HepG2 (cell line): ENCODE data around the gene KLHL18. TPM values are rescaled to one million over a fixed set of nuclear protein-coding genes. Genes with fewer than 3 reads are reported as not detected.
A peak's percentile ranks its signal among the peaks of the same experiment; 100 is the strongest.

Source experiments
- ATAC-seq: fragments of 200-7000 bp; cut with Tn5 transposase; 3 replicates; pipeline ENCODE4 v1.9.1; 2020; ENCODE audit warnings: mild to moderate bottlenecking, moderate library complexity
- BruUV-seq: library from RNA; stranded (reverse); fragments of 400-500 nt; replicated peaks from 2 replicates; lab custom pipeline; 2021; lab: Mats Ljungman, UMichigan
- CTCF ChIA-PET: fragments of 300-600 bp; formaldehyde crosslinking; extraction: SDS; loops from one replicate; lab custom pipeline; 2021; ENCODE audit warnings: low total read pairs, inconsistent platforms, low intra/inter-chr PET ratio; lab: Yijun Ruan, JAX
- POLR2A ChIA-PET: fragments of 350-600 bp; sonication (Branson Sonifier 250); formaldehyde crosslinking; loops from one replicate; lab custom pipeline; 2020; ENCODE audit warnings: antibody characterized with exemption, inconsistent platforms; lab: Yijun Ruan, JAX
- DNase-seq: peaks from one replicate; pipeline ENCODE4 v3.0.0-alpha.2; 2015; ENCODE audit warnings: low spot score
- FAIRE-seq: peaks from 3 replicates; lab custom pipeline; 2011; peaks lifted over from hg19 to GRCh38; lab: Jason Lieb, UNC
- H2AFZ ChIP-seq: one replicate; pipeline ENCODE4 v1.6.1; 2011; ENCODE audit warnings: low read length, inconsistent platforms
- H3K27ac ChIP-seq: fragments of 300-600 bp; 3 replicates; pipeline ENCODE4 v1.8.0; 2011; ENCODE audit warnings: mixed run types, mild to moderate bottlenecking, mixed read lengths, low read length, inconsistent platforms; ENCODE audit not compliant: insufficient read depth; ENCODE audit errors: extremely low read length
- H3K27me3 ChIP-seq, 2 experiments: fragments of 200-600 bp in 1 of 2; 2 replicates in 1 of 2; 3 replicates in 1 of 2; pipeline versions ENCODE4 v1.6.0 to v1.8.0; 2011; ENCODE audit warnings: low read length in 2 of 2, mild to moderate bottlenecking in 2 of 2, moderate library complexity in 2 of 2, inconsistent platforms in 1 of 2; ENCODE audit not compliant: insufficient read depth in 2 of 2, control insufficient read depth in 1 of 2
- H3K36me3 ChIP-seq, 2 experiments: fragments of 200-600 bp in 1 of 2; replicated peaks in 1 of 2; 2 replicates in 1 of 2; 3 replicates in 1 of 2; pipeline versions ENCODE4 v1.5.1 to v1.8.0; 2011; ENCODE audit warnings: low read length in 2 of 2, inconsistent platforms in 1 of 2; ENCODE audit not compliant: insufficient read depth in 2 of 2, control insufficient read depth in 1 of 2
- H3K4me1 ChIP-seq: 2 replicates; pipeline ENCODE4 v1.5.1; 2012; ENCODE audit warnings: low read length, inconsistent platforms; ENCODE audit not compliant: insufficient read depth
- H3K4me2 ChIP-seq: 2 replicates; pipeline ENCODE4 v1.6.0; 2011; ENCODE audit warnings: low read depth, low read length, inconsistent platforms
- H3K4me3 ChIP-seq, 3 experiments: fragments of 200-600 bp in 1 of 3; sonication (generic), shearing (Covaris generic) in 1 of 3; replicated peaks in 1 of 3; 2 replicates each; pipeline ENCODE4 v1.5.1; 2011 to 2016; ENCODE audit warnings: low read length in 3 of 3, inconsistent platforms in 2 of 3, low read depth in 2 of 3, mild to moderate bottlenecking in 2 of 3, control low read depth in 1 of 3, mixed read lengths in 1 of 3; ENCODE audit not compliant: insufficient read depth in 1 of 3
- H3K79me2 ChIP-seq: one replicate; pipeline ENCODE4 v1.6.1; 2011; ENCODE audit warnings: low read length, inconsistent platforms; ENCODE audit not compliant: insufficient read depth
- H3K9ac ChIP-seq: 2 replicates; pipeline ENCODE4 v1.6.0; 2011; ENCODE audit warnings: mild to moderate bottlenecking, low read depth, low read length, inconsistent platforms; ENCODE audit not compliant: insufficient read depth
- H3K9me3 ChIP-seq: 2 replicates; pipeline ENCODE4 v1.5.1; 2012; ENCODE audit warnings: mild to moderate bottlenecking, low read length
- H4K20me1 ChIP-seq: 2 replicates; pipeline ENCODE4 v1.6.0; 2011; ENCODE audit warnings: inconsistent platforms, mild to moderate bottlenecking, low read length, moderate library complexity; ENCODE audit not compliant: insufficient read depth
- ATF1 ChIP-seq: IDR thresholded peaks from 2 replicates; pipeline ENCODE4 v1.6.1; 2016; ENCODE audit warnings: mild to moderate bottlenecking, control low read depth
- BATF2 ChIP-seq: sonication (generic); formaldehyde crosslinking; IDR thresholded peaks from 2 replicates; pipeline ENCODE4 v1.8.0; 2022; ENCODE audit warnings: mild to moderate bottlenecking, missing genetic modification reagents, moderate library complexity
- BCL6 ChIP-seq: IDR thresholded peaks from 2 replicates; pipeline ENCODE4 v1.6.1; 2016; ENCODE audit warnings: missing genetic modification reagents, missing compliant biosample characterization
- FOXA1 ChIP-seq, 2 experiments: fragments of 450-650 bp in 1 of 2; sonication (generic) in 1 of 2; formaldehyde crosslinking in 1 of 2; IDR thresholded peaks; 2 replicates each; pipeline versions ENCODE4 v1.4.0 to v1.6.1; 2016 to 2020; ENCODE audit warnings: missing genetic modification reagents in 1 of 2
- FOXK1 ChIP-seq: sonication (generic); formaldehyde crosslinking; IDR thresholded peaks from 2 replicates; pipeline ENCODE4 v1.4.0; 2020; ENCODE audit warnings: low read depth, missing genetic modification reagents, borderline replicate concordance
- HOMEZ ChIP-seq: IDR thresholded peaks from 2 replicates; pipeline ENCODE4 v1.6.1; 2016; ENCODE audit warnings: low read depth
- PBX3 ChIP-seq: sonication (generic); formaldehyde crosslinking; IDR thresholded peaks from 2 replicates; pipeline ENCODE4 v1.8.1; 2023; ENCODE audit warnings: missing genetic modification reagents, inconsistent platforms, borderline replicate concordance
- REPIN1 ChIP-seq: sonication (generic); formaldehyde crosslinking; IDR thresholded peaks from 2 replicates; pipeline ENCODE4 v1.8.0; 2022; ENCODE audit warnings: missing genetic modification reagents, low read depth, mild to moderate bottlenecking, borderline replicate concordance
- SAP130 ChIP-seq: IDR thresholded peaks from 2 replicates; pipeline ENCODE4 v1.6.1; 2016; ENCODE audit warnings: low read depth
- SMC3 ChIP-seq: IDR thresholded peaks from 2 replicates; pipeline ENCODE4 v1.6.1; 2011; ENCODE audit warnings: low read length, improper control_type of control experiment
- STAG1 ChIP-seq: sonication (generic); formaldehyde crosslinking; IDR thresholded peaks from 2 replicates; pipeline ENCODE4 v1.4.0; 2020; ENCODE audit warnings: missing genetic modification reagents
- ZNF678 ChIP-seq: sonication (generic); formaldehyde crosslinking; IDR thresholded peaks from 2 replicates; pipeline ENCODE4 v1.4.0; 2020; ENCODE audit warnings: mild to moderate bottlenecking, missing genetic modification reagents
- ZSCAN31 ChIP-seq: sonication (generic); formaldehyde crosslinking; IDR thresholded peaks from 2 replicates; pipeline ENCODE4 v1.5.0; 2020; ENCODE audit warnings: low read depth, mild to moderate bottlenecking, missing genetic modification reagents
- WGBS: methylation state at CpG from one replicate; pipeline ENCODE4 v1.1.6; 2017; ENCODE audit warnings: low lambda C conversion rate; 5-methylcytosine and 5-hydroxymethylcytosine counted together
- in situ Hi-C: cut with HindIII; loops from 2 replicates; pipeline ENCODE4 v1.10.0; 2017; ENCODE audit warnings: low pct_unique_long_range_greater_than_20kb; ENCODE audit not compliant: extremely low pct_ligation_motif_present
- intact Hi-C: fragments of 100-400 bp; cut with micrococcal nuclease; formaldehyde crosslinking; loops from one replicate; pipeline ENCODE4 v1.10.0; 2022; ENCODE audit not compliant: unreplicated experiment
- polyA plus RNA-seq, 8 experiments: library from polyadenylated mRNA; depleted of rRNA in 3 of 8; stranded (reverse) in 7 of 8; unstranded in 1 of 8; fragments of >200 nt; fragmentation: Illumina TruSeq in 4 of 8; extraction: Trizol in 4 of 8; gene quantifications; 2 replicates each; pipeline versions ENCODE4 v1.2.1 to v1.2.3, GENCODE V29; 2011 to 2016; ENCODE audit warnings: low read depth in 4 of 8, missing spikeins in 1 of 8, mixed read lengths in 1 of 8; ENCODE audit not compliant: insufficient read depth in 1 of 8
- total RNA-seq, 5 experiments: library from RNA; depleted of rRNA; stranded (reverse); fragments of >200 nt; fragmentation: Illumina TruSeq; extraction: Trizol; gene quantifications; 2 replicates each; pipeline ENCODE4 v1.2.3, GENCODE V29; 2016; ENCODE audit warnings: low read depth in 1 of 5
- TF ChIP-seq, protein P1 (sequence below): sonication (generic); formaldehyde crosslinking; IDR thresholded peaks from 2 replicates; pipeline ENCODE4 v1.4.0; 2020; ENCODE audit warnings: missing genetic modification reagents
- TF ChIP-seq, protein P2 (sequence below): sonication (generic); formaldehyde crosslinking; IDR thresholded peaks from 2 replicates; pipeline ENCODE4 v1.5.0; 2020; ENCODE audit warnings: mild to moderate bottlenecking, missing genetic modification reagents, moderate library complexity

Gene KLHL18
- total and polyA plus RNA-seq, 2 of the 13 experiments (the other 11 are each of a cell fraction or from before 2014, with no cell fraction given): 17.5 to 18.8 TPM

DNA sequence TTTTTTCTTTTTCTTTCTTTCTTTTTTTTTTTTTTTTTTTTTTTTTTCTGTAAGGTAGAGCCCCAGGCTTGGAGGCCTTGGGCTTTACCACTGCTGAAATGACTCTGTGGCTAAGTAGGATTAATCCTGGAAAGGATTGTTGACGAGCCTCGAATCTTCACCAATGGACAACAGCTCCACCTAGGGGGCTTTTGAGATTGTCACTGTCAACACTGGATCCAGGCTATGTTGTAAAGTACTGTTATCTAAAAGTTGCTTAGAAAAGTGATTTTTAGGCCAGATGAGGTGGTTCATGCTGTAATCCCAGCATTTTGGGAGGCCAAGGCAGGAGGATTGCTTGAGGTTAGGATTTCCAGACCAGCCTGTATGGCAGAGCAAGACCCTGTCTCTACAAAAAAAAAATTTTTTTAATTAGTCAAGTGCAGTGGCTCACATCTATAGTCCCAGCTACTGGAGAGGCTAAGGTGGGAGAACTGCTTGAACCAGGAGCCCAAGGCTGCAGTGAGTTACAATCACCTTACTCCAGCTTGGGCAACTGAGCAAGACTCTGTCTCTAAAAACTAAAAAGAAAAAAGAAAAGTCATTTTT lies 41.6 kb downstream of the KLHL18 start:
- ChIA-PET CTCF (interaction anchor here (0.8 to 1.6 kb wide), 3 partner anchors 43 to 619 kb away, joined by 3 to 14 read pairs (median 12); partner anchors contain the start of genes KIF9 and KLHL18), POLR2A (interaction anchor here (1.0 to 1.2 kb wide), 2 partner anchors 41 to 160 kb away, joined by 3 read pairs; partner anchors contain the start of genes KIF9 and KLHL18)
- Histone ChIP-seq H3K36me3 (peaks cover 23 to 62% of the 10 kb centered on the region in 2 experiments), H3K9me3 (no peaks in the 10 kb centered on the region), H2AFZ (no peak overlapping the region), H3K9ac (no peak overlapping the region), H3K27me3 (no peaks in the 10 kb centered on the region), H3K4me1 (no peaks in the 10 kb centered on the region), H3K4me2 (no peak overlapping the region), H3K79me2 (no peaks in the 10 kb centered on the region), H4K20me1 (no peaks in the 10 kb centered on the region), H3K27ac (no peak overlapping the region), H3K4me3 (no peak overlapping the region)
- in situ Hi-C loops: loop anchor here (5.0 kb wide), 2 partner anchors 42 to 72 kb away; partner anchors contain the start of genes KIF9 and KLHL18
- intact Hi-C loops: loop anchor here (1.0 to 2.0 kb wide), 3 partner anchors 24 to 74 kb away; no protein-coding TSS in a partner anchor
- WGBS: 14% methylated on average over 2 of the region's 2 CpGs
- ATAC-seq (peak; percentile 95), DNase-seq (peak; percentile 63), FAIRE-seq (peak; percentile 87)
- no TSS peak for BruUV-seq
- TF ChIP-seq STAG1 (CRISPR knock-in tag): peak; percentile 86
- TF ChIP-seq REPIN1 (CRISPR knock-in tag): 0 out of 2 replicates have a peak, but pooled peaks have one; percentile 23
- no peak for TF ChIP-seq HOMEZ (CRISPR knock-in tag)
- TF ChIP-seq FOXA1 (IDR thresholded peaks at IDR 0.05): no peak
- peak; percentile 76 for TF ChIP-seq FOXA1 (CRISPR knock-in tag; IDR thresholded peaks at IDR 0.05)
- peak; percentile 45 for TF ChIP-seq SAP130 (CRISPR knock-in tag)
- TF ChIP-seq, protein P1, sequence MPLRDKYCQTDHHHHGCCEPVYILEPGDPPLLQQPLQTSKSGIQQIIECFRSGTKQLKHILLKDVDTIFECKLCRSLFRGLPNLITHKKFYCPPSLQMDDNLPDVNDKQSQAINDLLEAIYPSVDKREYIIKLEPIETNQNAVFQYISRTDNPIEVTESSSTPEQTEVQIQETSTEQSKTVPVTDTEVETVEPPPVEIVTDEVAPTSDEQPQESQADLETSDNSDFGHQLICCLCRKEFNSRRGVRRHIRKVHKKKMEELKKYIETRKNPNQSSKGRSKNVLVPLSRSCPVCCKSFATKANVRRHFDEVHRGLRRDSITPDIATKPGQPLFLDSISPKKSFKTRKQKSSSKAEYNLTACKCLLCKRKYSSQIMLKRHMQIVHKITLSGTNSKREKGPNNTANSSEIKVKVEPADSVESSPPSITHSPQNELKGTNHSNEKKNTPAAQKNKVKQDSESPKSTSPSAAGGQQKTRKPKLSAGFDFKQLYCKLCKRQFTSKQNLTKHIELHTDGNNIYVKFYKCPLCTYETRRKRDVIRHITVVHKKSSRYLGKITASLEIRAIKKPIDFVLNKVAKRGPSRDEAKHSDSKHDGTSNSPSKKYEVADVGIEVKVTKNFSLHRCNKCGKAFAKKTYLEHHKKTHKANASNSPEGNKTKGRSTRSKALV (CRISPR knock-in tag): 0 out of 2 replicates have a peak, but pooled peaks have one; percentile 30
- TF ChIP-seq ZNF678 (CRISPR knock-in tag): no peak
- 0 out of 2 replicates have a peak, but pooled peaks have one; percentile 21 for TF ChIP-seq ATF1
- peak; percentile 41; the same call in 1 of the 2 replicates for TF ChIP-seq FOXK1
- no peak for TF ChIP-seq ZSCAN31 (CRISPR knock-in tag)
- 0 out of 2 replicates have a peak, but pooled peaks have one; percentile 19 for TF ChIP-seq BCL6 (CRISPR knock-in tag)
- no peak for TF ChIP-seq BATF2 (CRISPR knock-in tag)
- TF ChIP-seq PBX3 (CRISPR knock-in tag): no peak
- TF ChIP-seq SMC3: peak; percentile 83
- TF ChIP-seq, protein P2, sequence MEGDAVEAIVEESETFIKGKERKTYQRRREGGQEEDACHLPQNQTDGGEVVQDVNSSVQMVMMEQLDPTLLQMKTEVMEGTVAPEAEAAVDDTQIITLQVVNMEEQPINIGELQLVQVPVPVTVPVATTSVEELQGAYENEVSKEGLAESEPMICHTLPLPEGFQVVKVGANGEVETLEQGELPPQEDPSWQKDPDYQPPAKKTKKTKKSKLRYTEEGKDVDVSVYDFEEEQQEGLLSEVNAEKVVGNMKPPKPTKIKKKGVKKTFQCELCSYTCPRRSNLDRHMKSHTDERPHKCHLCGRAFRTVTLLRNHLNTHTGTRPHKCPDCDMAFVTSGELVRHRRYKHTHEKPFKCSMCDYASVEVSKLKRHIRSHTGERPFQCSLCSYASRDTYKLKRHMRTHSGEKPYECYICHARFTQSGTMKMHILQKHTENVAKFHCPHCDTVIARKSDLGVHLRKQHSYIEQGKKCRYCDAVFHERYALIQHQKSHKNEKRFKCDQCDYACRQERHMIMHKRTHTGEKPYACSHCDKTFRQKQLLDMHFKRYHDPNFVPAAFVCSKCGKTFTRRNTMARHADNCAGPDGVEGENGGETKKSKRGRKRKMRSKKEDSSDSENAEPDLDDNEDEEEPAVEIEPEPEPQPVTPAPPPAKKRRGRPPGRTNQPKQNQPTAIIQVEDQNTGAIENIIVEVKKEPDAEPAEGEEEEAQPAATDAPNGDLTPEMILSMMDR (CRISPR knock-in tag): peak; percentile 82
